Neuronal stem cell (in vitro differentiated cells): ENCODE results near the gene NR5A1.

Experiments
- DNase-seq: peaks from one replicate; pipeline ENCODE4 v3.0.0-alpha.2; 2013; ENCODE audit warnings: low spot score
- H2AFZ ChIP-seq: one replicate; pipeline ENCODE4 v1.6.1; 2013; ENCODE audit warnings: mild to moderate bottlenecking, low read length, inconsistent platforms
- H2AK5ac ChIP-seq: 2 replicates; pipeline ENCODE4 v1.6.1; 2013; ENCODE audit warnings: low read depth, mild to moderate bottlenecking, inconsistent platforms, low read length, moderate library complexity, mixed read lengths
- H2BK120ac ChIP-seq: 2 replicates; pipeline ENCODE4 v1.6.1; 2013; ENCODE audit warnings: low read depth, mild to moderate bottlenecking, inconsistent platforms, low read length, moderate library complexity, mixed read lengths
- H2BK12ac ChIP-seq: one replicate; pipeline ENCODE4 v1.6.1; 2013; ENCODE audit warnings: low read length, inconsistent platforms
- H2BK15ac ChIP-seq: 2 replicates; pipeline ENCODE4 v1.6.1; 2013; ENCODE audit warnings: mild to moderate bottlenecking, low read length, inconsistent platforms, mixed read lengths
- H2BK5ac ChIP-seq: one replicate; pipeline ENCODE4 v1.6.1; 2013; ENCODE audit warnings: inconsistent platforms, mild to moderate bottlenecking, low read length, moderate library complexity
- H3K14ac ChIP-seq: one replicate; pipeline ENCODE4 v1.6.1; 2013; ENCODE audit warnings: low read length, inconsistent platforms
- H3K18ac ChIP-seq: 2 replicates; pipeline ENCODE4 v1.6.1; 2013; ENCODE audit warnings: low read length, inconsistent platforms
- H3K23ac ChIP-seq: 2 replicates; pipeline ENCODE4 v1.6.1; 2013; ENCODE audit warnings: low read depth, mild to moderate bottlenecking, mixed read lengths, low read length, inconsistent platforms; ENCODE audit not compliant: poor library complexity
- H3K27ac ChIP-seq: replicated peaks from 3 replicates; pipeline ENCODE4 v1.5.1; 2013; ENCODE audit warnings: low read length, inconsistent platforms
- H3K27me3 ChIP-seq, 3 experiments: 2 replicates each; pipeline ENCODE4 v1.6.1; 2013; ENCODE audit warnings: low read length in 3 of 3, mild to moderate bottlenecking in 2 of 3, inconsistent platforms in 1 of 3, low read depth in 1 of 3, mixed read lengths in 1 of 3, moderate library complexity in 1 of 3; ENCODE audit not compliant: control insufficient read depth in 3 of 3, insufficient read depth in 3 of 3
- H3K36me3 ChIP-seq, 2 donors: replicated peaks in 1 of 2; 2 replicates each; pipeline ENCODE4 v1.6.1; 2013; ENCODE audit warnings: low read length in 2 of 2; ENCODE audit not compliant: control insufficient read depth in 2 of 2, insufficient read depth in 2 of 2
- H3K4ac ChIP-seq: 2 replicates; pipeline ENCODE4 v1.6.1; 2013; ENCODE audit warnings: inconsistent platforms, mild to moderate bottlenecking, low read length, moderate library complexity
- H3K4me1 ChIP-seq, 2 donors: 1 replicate in 1 of 2; 2 replicates in 1 of 2; pipeline ENCODE4 v1.6.1; 2013; ENCODE audit warnings: low read length in 2 of 2, low read depth in 1 of 2; ENCODE audit not compliant: control insufficient read depth in 2 of 2, insufficient read depth in 1 of 2
- H3K4me2 ChIP-seq: one replicate; pipeline ENCODE4 v1.6.1; 2013; ENCODE audit warnings: mild to moderate bottlenecking, low read length, inconsistent platforms; ENCODE audit not compliant: insufficient read depth, poor library complexity, severe bottlenecking
- H3K4me3 ChIP-seq, 2 donors: 2 replicates each; pipeline ENCODE4 v1.5.1; 2013; ENCODE audit warnings: low read length in 2 of 2, mild to moderate bottlenecking in 2 of 2, inconsistent platforms in 1 of 2, moderate library complexity in 1 of 2
- H3K79me1 ChIP-seq: one replicate; pipeline ENCODE4 v1.6.1; 2013; ENCODE audit warnings: low read depth, mild to moderate bottlenecking, inconsistent platforms, low read length, moderate library complexity
- H3K9ac ChIP-seq: one replicate; pipeline ENCODE4 v1.6.1; 2013; ENCODE audit warnings: mild to moderate bottlenecking, low read depth, low read length, inconsistent platforms; ENCODE audit not compliant: poor library complexity
- H3K9me3 ChIP-seq, 2 donors: replicated peaks in 1 of 2; 2 replicates each; pipeline versions ENCODE3 to v1.6.1; 2013; ENCODE audit warnings: low read length in 2 of 2, mild to moderate bottlenecking in 2 of 2, inconsistent platforms in 1 of 2, low read depth in 1 of 2, mixed read lengths in 1 of 2, moderate library complexity in 1 of 2; ENCODE audit not compliant: control insufficient read depth in 2 of 2, insufficient read depth in 1 of 2
- H4K8ac ChIP-seq: one replicate; pipeline ENCODE4 v1.6.1; 2013; ENCODE audit warnings: low read depth, mild to moderate bottlenecking, inconsistent platforms, low read length, moderate library complexity
- H4K91ac ChIP-seq: one replicate; pipeline ENCODE4 v1.6.1; 2013; ENCODE audit warnings: low read length, low read depth, mild to moderate bottlenecking, inconsistent platforms; ENCODE audit not compliant: poor library complexity
- WGBS, 2 donors: extraction: QIAGEN DNeasy Blood & Tissue Kit; methylation state at CpG; one replicate each; pipeline ENCODE4 v1.1.7; 2013; ENCODE audit warnings: missing lambda C conversion rate in 2 of 2, mixed read lengths in 1 of 2; ENCODE audit not compliant: insufficient read length in 2 of 2, insufficient replicate concordance in 1 of 2; ENCODE audit errors: extremely low coverage in 2 of 2; 5-methylcytosine and 5-hydroxymethylcytosine counted together

Gene NR5A1

GRCh38 chr9:124457079-124457886 is 49.9 kb downstream of the NR5A1 start:
- Histone ChIP-seq H2BK12ac (no peak overlapping the region), H3K27me3 (peaks cover 4 to 36% (median 18%) of the 10 kb centered on the region in 3 experiments), H2BK120ac (no peak overlapping the region), H4K91ac (no peak overlapping the region), H4K8ac (no peak overlapping the region), H3K4me1 (peaks cover 0 to 2% of the 10 kb centered on the region in 2 donors), H3K27ac (no peak overlapping the region), H3K4ac (no peak overlapping the region), H2BK15ac (no peak overlapping the region), H2AK5ac (no peak overlapping the region), H3K14ac (no peak overlapping the region), H3K9me3 (peaks cover 0 to 4% of the 10 kb centered on the region in 2 donors), H3K18ac (no peak overlapping the region), H2AFZ (no peak overlapping the region), H3K4me2 (no peak overlapping the region), H2BK5ac (no peak overlapping the region), H3K79me1 (no peaks in the 10 kb centered on the region), H3K23ac (no peak overlapping the region), H3K4me3 (no peak overlapping the region), H3K36me3 (no peaks in the 10 kb centered on the region), H3K9ac (no peak overlapping the region)
- DNase-seq = no peak
- no CpG with 5 or more reads among the region's 18 CpGs for WGBS, 2 donors

- Histone ChIP-seq H3K9ac (no peak overlapping the region), H4K8ac (no peak overlapping the region), H3K27ac (no peak overlapping the region), H3K27me3 (peaks cover 4 to 44% (median 25%) of the 10 kb centered on the region in 3 experiments), H2AFZ (no peak overlapping the region), H3K14ac (no peak overlapping the region), H2BK12ac (no peak overlapping the region), H3K9me3 (peaks cover 0 to 4% of the 10 kb centered on the region in 2 donors), H2BK15ac (no peak overlapping the region), H3K79me1 (no peaks in the 10 kb centered on the region), H3K4me1 (peaks cover 0 to 2% of the 10 kb centered on the region in 2 donors), H3K36me3 (no peaks in the 10 kb centered on the region), H4K91ac (peak overlapping the region; percentile 7), H3K4ac (no peak overlapping the region), H2AK5ac (peak overlapping the region; percentile 64), H3K4me2 (no peak overlapping the region), H3K23ac (peak overlapping the region; percentile 27), H3K4me3 (no peak overlapping the region), H3K18ac (peak overlapping the region; percentile 67), H2BK120ac (no peak overlapping the region), H2BK5ac (no peak overlapping the region)
- no peak for DNase-seq
- no CpG with 5 or more reads among the region's 15 CpGs for WGBS, 2 donors
Measured at GRCh38 chr9:124456341-124457078, 50.7 kb downstream of the NR5A1 start.

GRCh38 chr9:124455820-124456219 is 51.4 kb downstream of the NR5A1 start:
- Histone ChIP-seq H3K4ac (no peak overlapping the region), H3K9ac (no peak overlapping the region), H3K4me1 (peaks cover 5 to 9% of the 10 kb centered on the region in 2 donors), H4K8ac (no peak overlapping the region), H3K27ac (no peak overlapping the region), H2AFZ (no peak overlapping the region), H3K4me2 (no peak overlapping the region), H3K18ac (peak overlapping the region; percentile 67), H3K27me3 (peaks cover 4 to 51% (median 32%) of the 10 kb centered on the region in 3 experiments), H3K14ac (no peak overlapping the region), H4K91ac (no peak overlapping the region), H3K9me3 (peaks cover 0 to 4% of the 10 kb centered on the region in 2 donors), H3K36me3 (no peaks in the 10 kb centered on the region), H3K23ac (peak overlapping the region; percentile 27), H2BK15ac (no peak overlapping the region), H2BK120ac (no peak overlapping the region), H2BK12ac (no peak overlapping the region), H3K79me1 (no peaks in the 10 kb centered on the region), H3K4me3 (no peak overlapping the region), H2AK5ac (no peak overlapping the region), H2BK5ac (no peak overlapping the region)
- WGBS, 2 donors = no CpG with 5 or more reads among the region's 7 CpGs
- DNase-seq = no peak
